IMR-90 (cell line): ENCODE results near the gene TBC1D10A. TPM values are rescaled to one million over a fixed set of nuclear protein-coding genes. Genes with fewer than 3 reads are reported as not detected.

ENCODE experiments used
- ATAC-seq: fragments of 200-7000 bp; cut with Tn5 transposase; 2 replicates; pipeline ENCODE4 v1.9.1; 2020; ENCODE audit warnings: low read depth, mild to moderate bottlenecking, moderate library complexity
- BruUV-seq: library from RNA; stranded (reverse); fragments of 400-500 nt; replicated peaks from 2 replicates; lab custom pipeline; 2021; lab: Mats Ljungman, UMichigan
- CTCF ChIA-PET: fragments of 300-600 bp; formaldehyde crosslinking; extraction: SDS; loops from one replicate; lab custom pipeline; 2021; ENCODE audit warnings: antibody characterized with exemption; lab: Yijun Ruan, JAX
- POLR2A ChIA-PET: fragments of 300-600 bp; sonication (Branson Sonifier 250); formaldehyde crosslinking; loops from one replicate; lab custom pipeline; 2022; ENCODE audit warnings: antibody characterized with exemption; ENCODE audit not compliant: unreplicated experiment; lab: Charles Lee
- DNase-seq: peaks from one replicate; pipeline ENCODE4 v3.0.0; 2013
- H2AFZ ChIP-seq: replicated peaks from 2 replicates; pipeline ENCODE3; 2013; ENCODE audit warnings: low read length, mild to moderate bottlenecking; ENCODE audit not compliant: poor library complexity
- H2AK5ac ChIP-seq: 2 replicates; pipeline ENCODE4 v1.6.1; 2013; ENCODE audit warnings: low read depth, low read length, inconsistent platforms
- H2AK9ac ChIP-seq: replicated peaks from 2 replicates; pipeline ENCODE3; 2013; ENCODE audit warnings: mild to moderate bottlenecking, low read depth, low read length, moderate library complexity; ENCODE audit not compliant: poor library complexity
- H2BK120ac ChIP-seq: 2 replicates; pipeline ENCODE4 v1.6.1; 2013; ENCODE audit warnings: low read depth, low read length, inconsistent platforms
- H2BK15ac ChIP-seq: 3 replicates; pipeline ENCODE4 v1.6.1; 2013; ENCODE audit warnings: low read depth, low read length, inconsistent platforms
- H2BK20ac ChIP-seq: 2 replicates; pipeline ENCODE4 v1.6.1; 2013; ENCODE audit warnings: low read depth, mild to moderate bottlenecking, inconsistent platforms, low read length, moderate library complexity
- H2BK5ac ChIP-seq: 2 replicates; pipeline ENCODE4 v1.6.1; 2013; ENCODE audit warnings: mild to moderate bottlenecking, low read depth, low read length, inconsistent platforms; ENCODE audit not compliant: poor library complexity, severe bottlenecking
- H3K14ac ChIP-seq: replicated peaks from 2 replicates; pipeline ENCODE4 v1.6.1; 2013; ENCODE audit warnings: low read depth, low read length, inconsistent platforms
- H3K18ac ChIP-seq: 2 replicates; pipeline ENCODE4 v1.6.1; 2013; ENCODE audit warnings: low read depth, low read length, control low read depth
- H3K23ac ChIP-seq: 2 replicates; pipeline ENCODE4 v1.6.1; 2013; ENCODE audit warnings: low read depth, low read length, inconsistent platforms
- H3K27ac ChIP-seq: 2 replicates; pipeline ENCODE4 v1.5.1; 2013; ENCODE audit warnings: mild to moderate bottlenecking, control low read depth, low read length; ENCODE audit not compliant: insufficient read depth
- H3K27me3 ChIP-seq: 2 replicates; pipeline ENCODE4 v1.6.1; 2013; ENCODE audit warnings: low read length; ENCODE audit not compliant: control insufficient read depth, insufficient read depth
- H3K36me3 ChIP-seq: 2 replicates; pipeline ENCODE4 v1.6.1; 2013; ENCODE audit warnings: low read length, mixed read lengths; ENCODE audit not compliant: control insufficient read depth, insufficient read depth
- H3K4ac ChIP-seq: 2 replicates; pipeline ENCODE4 v1.6.1; 2013; ENCODE audit warnings: low read depth, low read length, inconsistent platforms
- H3K4me1 ChIP-seq: 2 replicates; pipeline ENCODE4 v1.6.1; 2013; ENCODE audit warnings: low read length, mixed read lengths; ENCODE audit not compliant: control insufficient read depth, insufficient read depth
- H3K4me2 ChIP-seq: 2 replicates; pipeline ENCODE4 v1.6.1; 2013; ENCODE audit warnings: low read depth, mild to moderate bottlenecking, control low read depth, low read length, moderate library complexity
- H3K4me3 ChIP-seq: 2 replicates; pipeline ENCODE4 v1.5.1; 2013; ENCODE audit warnings: low read depth, mild to moderate bottlenecking, control low read depth, low read length, moderate library complexity; ENCODE audit not compliant: insufficient read depth
- H3K56ac ChIP-seq: 2 replicates; pipeline ENCODE4 v1.6.1; 2013; ENCODE audit warnings: low read length, inconsistent platforms; ENCODE audit not compliant: insufficient read depth; ENCODE audit errors: extremely low read depth
- H3K79me1 ChIP-seq, 2 experiments: 2 replicates each; pipeline ENCODE4 v1.6.1; 2013; ENCODE audit warnings: low read length in 2 of 2, inconsistent platforms in 1 of 2, low read depth in 1 of 2
- H3K9ac ChIP-seq: 2 replicates; pipeline ENCODE4 v1.6.1; 2013; ENCODE audit warnings: low read depth, low read length, control low read depth
- H3K9me1 ChIP-seq: 2 replicates; pipeline ENCODE4 v1.6.1; 2013; ENCODE audit warnings: low read length, inconsistent platforms; ENCODE audit not compliant: insufficient read depth
- H3K9me3 ChIP-seq: 2 replicates; pipeline ENCODE4 v1.6.1; 2013; ENCODE audit warnings: low read length; ENCODE audit not compliant: control insufficient read depth, insufficient read depth
- H4K20me1 ChIP-seq: 2 replicates; pipeline ENCODE4 v1.6.1; 2013; ENCODE audit warnings: low read length, inconsistent platforms; ENCODE audit not compliant: insufficient read depth
- H4K5ac ChIP-seq: 2 replicates; pipeline ENCODE4 v1.6.1; 2013; ENCODE audit warnings: mild to moderate bottlenecking, low read depth, low read length, control low read depth
- H4K8ac ChIP-seq, 2 experiments: 2 replicates each; pipeline ENCODE4 v1.6.1; 2013; ENCODE audit warnings: low read depth in 2 of 2, low read length in 2 of 2, control low read depth in 1 of 2, inconsistent platforms in 1 of 2
- H4K91ac ChIP-seq: 2 replicates; pipeline ENCODE4 v1.6.1; 2013; ENCODE audit warnings: low read depth, low read length, inconsistent platforms; ENCODE audit not compliant: insufficient read depth
- BHLHE40 ChIP-seq: fragments of 150-350 bp; IDR thresholded peaks from 2 replicates; pipeline ENCODE4 v1.6.1; 2016; ENCODE audit warnings: mild to moderate bottlenecking, low read depth, low read length
- CEBPB ChIP-seq: IDR thresholded peaks from 2 replicates; pipeline ENCODE4 v1.6.1; 2012; ENCODE audit warnings: low read depth, low read length, improper control_type of control experiment
- CHD1 ChIP-seq: IDR thresholded peaks from 2 replicates; pipeline ENCODE4 v1.6.1; 2012; ENCODE audit warnings: low read depth, low read length, improper control_type of control experiment
- MAFK ChIP-seq: IDR thresholded peaks from 2 replicates; pipeline ENCODE4 v1.6.1; 2012; ENCODE audit warnings: low read depth, low read length, improper control_type of control experiment
- NFE2L2 ChIP-seq: fragments of 150-350 bp; IDR thresholded peaks from 2 replicates; pipeline ENCODE4 v1.6.1; 2016; ENCODE audit warnings: low read depth, mild to moderate bottlenecking, low read length
- POLR2A ChIP-seq: IDR thresholded peaks from 2 replicates; pipeline ENCODE4 v1.6.1; 2012; ENCODE audit warnings: mild to moderate bottlenecking, low read depth, low read length
- RFX5 ChIP-seq: IDR thresholded peaks from 2 replicates; pipeline ENCODE4 v1.8.0; 2012; ENCODE audit warnings: low read depth, mild to moderate bottlenecking, low read length, moderate library complexity
- WGBS, 2 experiments: methylation state at CpG; one replicate each; pipeline versions ENCODE4 v1.1.5 to v1.1.7; 2013; ENCODE audit warnings: missing lambda C conversion rate in 2 of 2; ENCODE audit not compliant: insufficient read length in 1 of 2; ENCODE audit errors: extremely low coverage in 2 of 2; 5-methylcytosine and 5-hydroxymethylcytosine counted together
- dilution Hi-C: fragments of 300-500 bp; cut with HindIII; formaldehyde crosslinking; loops from one replicate; pipeline ENCODE4 v1.14.3; 2018; ENCODE audit warnings: low sequenced_read_pairs; ENCODE audit not compliant: unreplicated experiment
- in situ Hi-C: fragments of 300-500 bp; cut with MboI; formaldehyde crosslinking; loops from 3 replicates; pipeline ENCODE4 v1.14.3; 2019; ENCODE audit warnings: low sequenced_read_pairs, inconsistent platforms, mixed read lengths
- intact Hi-C: fragments of 100-400 bp; cut with micrococcal nuclease; formaldehyde crosslinking; loops from 2 replicates; pipeline ENCODE4 v1.10.0; 2022
- polyA plus RNA-seq, 3 experiments: library from polyadenylated mRNA; depleted of rRNA; stranded (reverse); fragments of >200 nt; gene quantifications; 2 replicates each; pipeline ENCODE4 v1.2.3, GENCODE V29; 2012; ENCODE audit warnings: low replicate concordance in 1 of 3
- total RNA-seq: library from RNA; depleted of rRNA; stranded (reverse); fragments of >200 nt; gene quantifications from 2 replicates; pipeline ENCODE4 v1.2.3, GENCODE V29; 2012
- TF ChIP-seq, protein P1 (sequence below): fragments of 150-350 bp; IDR thresholded peaks from 2 replicates; pipeline ENCODE4 v1.6.1; 2017; ENCODE audit warnings: mild to moderate bottlenecking, antibody characterized with exemption, low read length, low read depth
- TF ChIP-seq, protein P2 (sequence below): fragments of 150-350 bp; IDR thresholded peaks from 2 replicates; pipeline ENCODE4 v1.6.1; 2016; ENCODE audit warnings: low read depth, mild to moderate bottlenecking, low read length, moderate library complexity, borderline replicate concordance
- TF ChIP-seq, protein P3 (sequence below): conservative IDR thresholded peaks from 2 replicates; pipeline ENCODE4 v1.5.1; 2012; ENCODE audit warnings: mild to moderate bottlenecking, low read depth, low read length, improper control_type of control experiment

TBC1D10A gene
- total and polyA plus RNA-seq, 2 of the 4 experiments (the other 2 are of a cell fraction): 16.3 to 33.1 TPM

DNA sequence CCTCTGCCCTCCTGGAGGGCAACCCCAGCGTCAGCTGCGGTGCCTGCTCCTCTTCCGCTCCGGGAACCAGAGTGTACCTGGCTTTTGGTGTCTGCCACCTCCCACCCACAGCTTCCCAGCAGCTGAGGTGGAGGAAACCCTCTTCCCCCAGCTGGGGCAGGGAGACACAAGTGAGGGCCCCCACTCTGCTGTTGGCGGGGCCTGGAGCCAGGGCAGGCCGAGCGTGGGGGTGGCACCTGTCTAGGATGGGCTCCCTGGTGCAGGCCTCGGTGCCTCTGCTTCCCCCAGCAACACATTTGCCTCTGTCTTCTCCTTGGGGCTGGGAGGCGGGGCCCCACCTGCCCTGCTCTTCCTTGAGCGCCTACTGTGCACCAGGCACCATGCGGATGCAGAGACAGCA, 66.5 kb downstream of the TBC1D10A start:
- no peaks in the 10 kb centered on the region for H3K79me1 ChIP-seq
- H3K9me1 ChIP-seq: no peaks in the 10 kb centered on the region; the same call in 1 of the 2 replicates
- H2AK9ac ChIP-seq: peak overlapping the region; percentile 31
- no peak overlapping the region for H3K9ac ChIP-seq
- dilution Hi-C loops (no loop called here), in situ Hi-C loops (loop anchor here (5.0 kb wide), 1 partner anchor 153 kb away; no protein-coding TSS in a partner anchor), intact Hi-C loops (no loop called here)
- H3K27ac ChIP-seq: no peak overlapping the region
- DNase-seq (no peak), ATAC-seq (no peak)
- H2BK20ac ChIP-seq: no peak overlapping the region
- no peak overlapping the region for H4K91ac ChIP-seq
- H3K4me2 ChIP-seq: no peak overlapping the region
- peak overlapping the region; percentile 34 for H2AFZ ChIP-seq
- whole genome bisulfite sequencing, 2 experiments: 100% methylated on average over 1 of the region's 11 CpGs; no CpG with 5 or more reads in 1 of the 2 experiments
- CTCF ChIA-PET: interaction anchor here (1.2 to 1.3 kb wide), 2 partner anchors 28 to 78 kb away, joined by 3 to 5 read pairs; no protein-coding TSS in a partner anchor
- H3K27me3 ChIP-seq: no peaks in the 10 kb centered on the region; the same call in 1 of the 2 replicates
- H4K8ac ChIP-seq: no peak overlapping the region
- H4K20me1 ChIP-seq: no peaks in the 10 kb centered on the region
- no peak overlapping the region for H4K5ac ChIP-seq
- TF ChIP-seq MAFK (no peak), POLR2A (no peak), NFE2L2 (no peak), CHD1 (no peak), BHLHE40 (no peak), RFX5 (no peak), CEBPB (no peak)
- TF ChIP-seq, protein P1, sequence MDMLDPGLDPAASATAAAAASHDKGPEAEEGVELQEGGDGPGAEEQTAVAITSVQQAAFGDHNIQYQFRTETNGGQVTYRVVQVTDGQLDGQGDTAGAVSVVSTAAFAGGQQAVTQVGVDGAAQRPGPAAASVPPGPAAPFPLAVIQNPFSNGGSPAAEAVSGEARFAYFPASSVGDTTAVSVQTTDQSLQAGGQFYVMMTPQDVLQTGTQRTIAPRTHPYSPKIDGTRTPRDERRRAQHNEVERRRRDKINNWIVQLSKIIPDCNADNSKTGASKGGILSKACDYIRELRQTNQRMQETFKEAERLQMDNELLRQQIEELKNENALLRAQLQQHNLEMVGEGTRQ: no peak
- TF ChIP-seq, protein P2, sequence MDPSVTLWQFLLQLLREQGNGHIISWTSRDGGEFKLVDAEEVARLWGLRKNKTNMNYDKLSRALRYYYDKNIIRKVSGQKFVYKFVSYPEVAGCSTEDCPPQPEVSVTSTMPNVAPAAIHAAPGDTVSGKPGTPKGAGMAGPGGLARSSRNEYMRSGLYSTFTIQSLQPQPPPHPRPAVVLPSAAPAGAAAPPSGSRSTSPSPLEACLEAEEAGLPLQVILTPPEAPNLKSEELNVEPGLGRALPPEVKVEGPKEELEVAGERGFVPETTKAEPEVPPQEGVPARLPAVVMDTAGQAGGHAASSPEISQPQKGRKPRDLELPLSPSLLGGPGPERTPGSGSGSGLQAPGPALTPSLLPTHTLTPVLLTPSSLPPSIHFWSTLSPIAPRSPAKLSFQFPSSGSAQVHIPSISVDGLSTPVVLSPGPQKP: no peak
- TF ChIP-seq, protein P3, sequence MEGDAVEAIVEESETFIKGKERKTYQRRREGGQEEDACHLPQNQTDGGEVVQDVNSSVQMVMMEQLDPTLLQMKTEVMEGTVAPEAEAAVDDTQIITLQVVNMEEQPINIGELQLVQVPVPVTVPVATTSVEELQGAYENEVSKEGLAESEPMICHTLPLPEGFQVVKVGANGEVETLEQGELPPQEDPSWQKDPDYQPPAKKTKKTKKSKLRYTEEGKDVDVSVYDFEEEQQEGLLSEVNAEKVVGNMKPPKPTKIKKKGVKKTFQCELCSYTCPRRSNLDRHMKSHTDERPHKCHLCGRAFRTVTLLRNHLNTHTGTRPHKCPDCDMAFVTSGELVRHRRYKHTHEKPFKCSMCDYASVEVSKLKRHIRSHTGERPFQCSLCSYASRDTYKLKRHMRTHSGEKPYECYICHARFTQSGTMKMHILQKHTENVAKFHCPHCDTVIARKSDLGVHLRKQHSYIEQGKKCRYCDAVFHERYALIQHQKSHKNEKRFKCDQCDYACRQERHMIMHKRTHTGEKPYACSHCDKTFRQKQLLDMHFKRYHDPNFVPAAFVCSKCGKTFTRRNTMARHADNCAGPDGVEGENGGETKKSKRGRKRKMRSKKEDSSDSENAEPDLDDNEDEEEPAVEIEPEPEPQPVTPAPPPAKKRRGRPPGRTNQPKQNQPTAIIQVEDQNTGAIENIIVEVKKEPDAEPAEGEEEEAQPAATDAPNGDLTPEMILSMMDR: no peak
- no peak overlapping the region for H3K14ac ChIP-seq
- no peak overlapping the region for H3K4me3 ChIP-seq
- H3K4ac ChIP-seq: no peak overlapping the region
- no peaks in the 10 kb centered on the region for H3K36me3 ChIP-seq
- 0 out of 2 replicates have a peak overlapping the region, but pooled peaks have one; percentile 3 for H2AK5ac ChIP-seq
- H3K9me3 ChIP-seq: no peaks in the 10 kb centered on the region
- no peak overlapping the region for H2BK5ac ChIP-seq
- H3K56ac ChIP-seq: no peak overlapping the region
- H3K23ac ChIP-seq: no peak overlapping the region
- POLR2A ChIA-PET: no interaction called here
- peaks cover 8% of the 10 kb centered on the region for H3K4me1 ChIP-seq
- no TSS peak for BruUV-seq
- no peak overlapping the region for H2BK15ac ChIP-seq
- no peak overlapping the region for H3K18ac ChIP-seq
- H2BK120ac ChIP-seq: no peak overlapping the region
